Adrenal gland (tissue), 5 donors: ENCODE results near the gene TM4SF4.

Experiments
- CTCF ChIP-seq, 6 experiments: fragments of 450-650 bp in 4 of 6; fragments of 200-600 bp in 2 of 6; sonication (generic) in 1 of 6; IDR thresholded peaks; 1 replicate in 5 of 6; 2 replicates in 1 of 6; pipeline versions ENCODE4 v1.5.1 to v1.8.0; 2016 to 2021; ENCODE audit warnings: antibody characterized with exemption in 6 of 6, mild to moderate bottlenecking in 2 of 6, moderate library complexity in 1 of 6
- POLR2A ChIP-seq, 2 donors: fragments of 450-650 bp; IDR thresholded peaks; one replicate each; pipeline ENCODE4 v1.6.1; 2017; ENCODE audit warnings: antibody characterized with exemption in 2 of 2, mild to moderate bottlenecking in 2 of 2, moderate library complexity in 1 of 2
- donor health status: DM: no; HTN: no; CAD: no.

- TF ChIP-seq CTCF (IDR thresholded peaks at IDR 0.05): no peak
- TF ChIP-seq POLR2A (IDR thresholded peaks at IDR 0.05): no peak
These were observed 894 bp upstream of the TM4SF4 start for GRCh38 chr3:149473357-149474249.
